ENCODE results near the gene COL28A1.

GRCh38 chr7:7352845-7353244 lies 182.8 kb downstream of the COL28A1 start:
- no peak for TF ChIP-seq ZNF558 (CRISPR knock-in tag; IDR thresholded peaks at IDR 0.05; ENCODE audit: borderline replicate concordance)
- no peak for TF ChIP-seq NCOA1 (CRISPR knock-in tag; IDR thresholded peaks at IDR 0.05)
- TF ChIP-seq BHLHE40 (IDR thresholded peaks at IDR 0.05; ENCODE audit: low read length) = no peak
- TF ChIP-seq E2F2 (CRISPR knock-in tag; IDR thresholded peaks at IDR 0.05; ENCODE audit: borderline replicate concordance) = no peak
- TF ChIP-seq IRF1 (CRISPR knock-in tag; IDR thresholded peaks at IDR 0.05; ENCODE audit: low read depth) = no peak
- no peak for TF ChIP-seq ERF (CRISPR knock-in tag; IDR thresholded peaks at IDR 0.05)
- TF ChIP-seq CBX2 (IDR thresholded peaks at IDR 0.05; ENCODE audit: low read depth, low read length) = no peak
- no peak for TF ChIP-seq CBX2 (CRISPR knock-in tag; IDR thresholded peaks at IDR 0.05; ENCODE audit: low read depth)
- no peak for TF ChIP-seq ZNF350 (CRISPR knock-in tag; IDR thresholded peaks at IDR 0.05; ENCODE audit: borderline replicate concordance, low read depth)
- TF ChIP-seq STAT6 (CRISPR knock-in tag; IDR thresholded peaks at IDR 0.05; ENCODE audit: borderline replicate concordance) = no peak
- TF ChIP-seq CTCF (CRISPR knock-in tag; IDR thresholded peaks at IDR 0.05) = peak; percentile 56
- no peak for TF ChIP-seq MAX (IDR thresholded peaks at IDR 0.05)
- TF ChIP-seq ISX (CRISPR knock-in tag; conservative IDR thresholded peaks at IDR 0.05) = no peak

Data from HepG2 (cell line).